ENCODE results near the gene MAP2K2.

Gene MAP2K2

DNA sequence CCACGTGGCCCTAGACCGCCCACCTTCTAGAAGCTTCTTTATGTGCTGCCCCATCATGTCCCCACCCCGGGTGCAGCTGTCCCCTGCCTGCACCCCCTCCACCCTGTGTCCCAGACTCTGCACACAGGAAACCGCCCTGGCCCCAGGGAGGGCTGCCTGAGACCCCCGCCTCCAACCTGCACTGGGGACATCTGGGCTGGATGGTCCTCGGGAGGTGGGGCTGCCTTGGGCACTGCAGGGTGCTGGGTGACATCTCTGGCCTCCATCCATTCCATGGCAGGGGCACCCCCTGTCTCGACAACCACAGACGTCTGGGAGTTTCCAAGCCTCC, 39.4 kb downstream of the MAP2K2 start:
- H3K27ac ChIP-seq (ENCODE audit: extremely low read depth, low read depth, low read length): no peak overlapping the region
- POLR2A ChIA-PET: no interaction called here

DNA sequence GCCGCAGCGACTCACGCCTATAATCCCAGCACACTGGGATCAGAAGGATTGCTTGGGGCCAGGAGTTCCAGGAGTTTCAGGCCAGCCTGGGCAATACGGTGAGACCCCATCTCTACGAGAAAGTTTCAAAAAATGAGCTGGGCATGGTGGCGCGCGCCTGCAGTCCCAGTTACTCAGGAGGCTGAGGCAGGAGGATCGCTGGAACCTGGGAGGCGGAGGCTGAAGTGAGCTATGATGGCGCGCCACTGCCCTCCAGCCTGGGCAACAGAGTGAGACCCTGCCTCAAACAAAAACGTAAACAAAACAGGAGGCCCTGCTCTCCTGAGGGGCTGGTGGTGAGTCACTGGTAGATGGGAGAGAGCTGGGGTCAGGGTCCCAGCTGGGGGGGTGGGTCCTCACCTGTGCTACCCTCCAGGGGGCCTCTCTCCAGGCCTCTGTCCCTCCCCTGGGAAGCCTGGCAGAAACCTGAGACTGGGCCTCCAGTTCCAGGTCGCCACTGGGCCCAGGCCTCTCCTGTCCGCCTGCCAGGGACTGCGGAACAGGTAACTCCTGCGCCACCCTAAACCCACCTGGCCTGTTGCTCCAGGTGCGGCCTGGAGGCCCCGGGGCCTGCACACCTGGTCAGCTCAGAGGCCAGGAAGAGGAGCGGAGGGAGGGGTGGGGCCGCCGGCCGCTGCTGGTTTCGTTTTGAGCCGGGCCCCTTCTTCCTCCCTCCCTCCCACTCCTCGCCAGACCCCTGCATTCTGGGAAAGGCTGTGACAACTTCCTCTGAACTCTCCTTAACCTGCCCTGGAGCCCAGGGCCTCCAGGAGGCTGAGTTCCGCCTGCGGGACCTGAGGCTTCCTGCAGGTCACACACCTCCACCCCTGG, 40.0 kb downstream of the MAP2K2 start:
- Histone ChIP-seq H3K4me3 (ENCODE audit: low read depth, low read length) (no peak overlapping the region), H3K9me3 (ENCODE audit: control insufficient read depth, insufficient read depth, low read depth, low read length) (no peaks in the 10 kb centered on the region), H3K36me3 (ENCODE audit: control insufficient read depth in 2 of 2, insufficient read depth in 1 of 2, low read length in 2 of 2) (no peaks in the 10 kb centered on the region), H3K27ac (ENCODE audit: extremely low read depth, low read depth, low read length) (no peak overlapping the region), H3K4me1 (ENCODE audit: control insufficient read depth, insufficient read depth, low read length) (no peaks in the 10 kb centered on the region; the same call in 1 of the 2 replicates)
- ChIA-PET POLR2A (no interaction called here), CTCF (no interaction called here)
- TF ChIP-seq ZNF707 (tag by site-specific recombination; IDR thresholded peaks at IDR 0.05) (no peak), ZNF121 (tag by site-specific recombination; IDR thresholded peaks at IDR 0.05) (peak; percentile 97), GLIS1 (tag by site-specific recombination; IDR thresholded peaks at IDR 0.05) (peak; percentile 56), FEZF1 (tag by site-specific recombination; IDR thresholded peaks at IDR 0.05) (no peak)

More for the DNA sequence above, 39.4 kb downstream of the MAP2K2 start:
- H3K36me3 ChIP-seq (ENCODE audit: control insufficient read depth in 2 of 2, insufficient read depth in 1 of 2, low read length in 2 of 2): peaks cover 0 to 5% of the 10 kb centered on the region in 2 experiments; a peak in 1 of 3 replicates
- CTCF ChIA-PET: no interaction called here
- no peaks in the 10 kb centered on the region for H3K9me3 ChIP-seq (ENCODE audit: control insufficient read depth, insufficient read depth, low read depth, low read length)
- TF ChIP-seq KLF7 (tag by site-specific recombination; IDR thresholded peaks at IDR 0.05; ENCODE audit: borderline replicate concordance): no peak
- TF ChIP-seq ZNF660 (tag by site-specific recombination; IDR thresholded peaks at IDR 0.05): no peak
- no peak for TF ChIP-seq ZFHX2 (tag by site-specific recombination; conservative IDR thresholded peaks at IDR 0.05)
- no peak for TF ChIP-seq ZNF140 (tag by site-specific recombination; IDR thresholded peaks at IDR 0.05)
- no peak for TF ChIP-seq ZNF121 (tag by site-specific recombination; IDR thresholded peaks at IDR 0.05)
- no peak for TF ChIP-seq ZFP69B (tag by site-specific recombination; IDR thresholded peaks at IDR 0.05)
- TF ChIP-seq, protein P1, sequence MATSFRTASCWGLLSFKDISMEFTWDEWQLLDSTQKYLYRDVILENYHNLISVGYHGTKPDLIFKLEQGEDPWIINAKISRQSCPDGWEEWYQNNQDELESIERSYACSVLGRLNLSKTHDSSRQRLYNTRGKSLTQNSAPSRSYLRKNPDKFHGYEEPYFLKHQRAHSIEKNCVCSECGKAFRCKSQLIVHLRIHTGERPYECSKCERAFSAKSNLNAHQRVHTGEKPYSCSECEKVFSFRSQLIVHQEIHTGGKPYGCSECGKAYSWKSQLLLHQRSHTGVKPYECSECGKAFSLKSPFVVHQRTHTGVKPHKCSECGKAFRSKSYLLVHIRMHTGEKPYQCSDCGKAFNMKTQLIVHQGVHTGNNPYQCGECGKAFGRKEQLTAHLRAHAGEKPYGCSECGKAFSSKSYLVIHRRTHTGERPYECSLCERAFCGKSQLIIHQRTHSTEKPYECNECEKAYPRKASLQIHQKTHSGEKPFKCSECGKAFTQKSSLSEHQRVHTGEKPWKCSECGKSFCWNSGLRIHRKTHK (tag by site-specific recombination; IDR thresholded peaks at IDR 0.05): no peak
- no peak for TF ChIP-seq ZNF843 (tag by site-specific recombination; IDR thresholded peaks at IDR 0.05)
- no peak for TF ChIP-seq SETDB1 (IDR thresholded peaks at IDR 0.05; ENCODE audit: insufficient read length, low read length)
- TF ChIP-seq, protein P2, sequence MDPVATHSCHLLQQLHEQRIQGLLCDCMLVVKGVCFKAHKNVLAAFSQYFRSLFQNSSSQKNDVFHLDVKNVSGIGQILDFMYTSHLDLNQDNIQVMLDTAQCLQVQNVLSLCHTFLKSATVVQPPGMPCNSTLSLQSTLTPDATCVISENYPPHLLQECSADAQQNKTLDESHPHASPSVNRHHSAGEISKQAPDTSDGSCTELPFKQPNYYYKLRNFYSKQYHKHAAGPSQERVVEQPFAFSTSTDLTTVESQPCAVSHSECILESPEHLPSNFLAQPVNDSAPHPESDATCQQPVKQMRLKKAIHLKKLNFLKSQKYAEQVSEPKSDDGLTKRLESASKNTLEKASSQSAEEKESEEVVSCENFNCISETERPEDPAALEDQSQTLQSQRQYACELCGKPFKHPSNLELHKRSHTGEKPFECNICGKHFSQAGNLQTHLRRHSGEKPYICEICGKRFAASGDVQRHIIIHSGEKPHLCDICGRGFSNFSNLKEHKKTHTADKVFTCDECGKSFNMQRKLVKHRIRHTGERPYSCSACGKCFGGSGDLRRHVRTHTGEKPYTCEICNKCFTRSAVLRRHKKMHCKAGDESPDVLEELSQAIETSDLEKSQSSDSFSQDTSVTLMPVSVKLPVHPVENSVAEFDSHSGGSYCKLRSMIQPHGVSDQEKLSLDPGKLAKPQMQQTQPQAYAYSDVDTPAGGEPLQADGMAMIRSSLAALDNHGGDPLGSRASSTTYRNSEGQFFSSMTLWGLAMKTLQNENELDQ (tag by site-specific recombination; IDR thresholded peaks at IDR 0.05; ENCODE audit: low read depth): no peak
- TF ChIP-seq WT1 (tag by site-specific recombination; IDR thresholded peaks at IDR 0.05): no peak
- no peak overlapping the region for H3K4me3 ChIP-seq (ENCODE audit: low read depth, low read length)
- no peaks in the 10 kb centered on the region; the same call in 1 of the 2 replicates for H3K4me1 ChIP-seq (ENCODE audit: control insufficient read depth, insufficient read depth, low read length)

DNA sequence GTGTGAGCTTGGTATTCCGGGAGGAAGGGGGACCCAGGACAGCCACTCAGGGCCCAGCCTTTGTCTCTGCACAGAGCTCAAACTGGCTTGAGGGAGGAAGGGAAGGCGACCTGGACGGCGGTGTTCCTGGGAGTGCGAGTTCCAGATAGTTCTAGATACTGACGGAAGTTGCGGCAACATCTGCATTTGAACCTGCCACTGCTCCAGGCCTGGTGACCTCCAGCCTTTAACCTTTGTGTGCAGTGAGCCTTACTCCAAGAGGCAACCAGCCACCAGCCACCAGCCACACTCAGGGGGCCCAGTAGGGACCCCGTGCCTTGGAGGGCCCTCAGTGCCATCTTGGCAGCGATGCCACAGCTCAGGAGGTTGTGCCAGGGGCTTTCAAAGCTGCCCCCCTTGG, 41.8 kb downstream of the MAP2K2 start:
- POLR2A ChIA-PET: interaction anchor here (1.4 to 1.7 kb wide), 2 partner anchors 11 to 16 kb away, joined by 3 to 7 read pairs; no protein-coding TSS in a partner anchor
- Histone ChIP-seq H3K4me3 (ENCODE audit: low read depth, low read length) (no peak overlapping the region), H3K4me1 (ENCODE audit: control insufficient read depth, insufficient read depth, low read length) (no peaks in the 10 kb centered on the region), H3K27ac (ENCODE audit: extremely low read depth, low read depth, low read length) (no peak overlapping the region), H3K9me3 (ENCODE audit: control insufficient read depth, insufficient read depth, low read depth, low read length) (no peaks in the 10 kb centered on the region), H3K36me3 (ENCODE audit: control insufficient read depth in 2 of 2, insufficient read depth in 1 of 2, low read length in 2 of 2) (no peaks in the 10 kb centered on the region)
- CTCF ChIA-PET: interaction anchor here (0.6 kb wide), 1 partner anchor 1931 kb away, joined by 4 read pairs; no protein-coding TSS in a partner anchor
- TF ChIP-seq, protein P3, sequence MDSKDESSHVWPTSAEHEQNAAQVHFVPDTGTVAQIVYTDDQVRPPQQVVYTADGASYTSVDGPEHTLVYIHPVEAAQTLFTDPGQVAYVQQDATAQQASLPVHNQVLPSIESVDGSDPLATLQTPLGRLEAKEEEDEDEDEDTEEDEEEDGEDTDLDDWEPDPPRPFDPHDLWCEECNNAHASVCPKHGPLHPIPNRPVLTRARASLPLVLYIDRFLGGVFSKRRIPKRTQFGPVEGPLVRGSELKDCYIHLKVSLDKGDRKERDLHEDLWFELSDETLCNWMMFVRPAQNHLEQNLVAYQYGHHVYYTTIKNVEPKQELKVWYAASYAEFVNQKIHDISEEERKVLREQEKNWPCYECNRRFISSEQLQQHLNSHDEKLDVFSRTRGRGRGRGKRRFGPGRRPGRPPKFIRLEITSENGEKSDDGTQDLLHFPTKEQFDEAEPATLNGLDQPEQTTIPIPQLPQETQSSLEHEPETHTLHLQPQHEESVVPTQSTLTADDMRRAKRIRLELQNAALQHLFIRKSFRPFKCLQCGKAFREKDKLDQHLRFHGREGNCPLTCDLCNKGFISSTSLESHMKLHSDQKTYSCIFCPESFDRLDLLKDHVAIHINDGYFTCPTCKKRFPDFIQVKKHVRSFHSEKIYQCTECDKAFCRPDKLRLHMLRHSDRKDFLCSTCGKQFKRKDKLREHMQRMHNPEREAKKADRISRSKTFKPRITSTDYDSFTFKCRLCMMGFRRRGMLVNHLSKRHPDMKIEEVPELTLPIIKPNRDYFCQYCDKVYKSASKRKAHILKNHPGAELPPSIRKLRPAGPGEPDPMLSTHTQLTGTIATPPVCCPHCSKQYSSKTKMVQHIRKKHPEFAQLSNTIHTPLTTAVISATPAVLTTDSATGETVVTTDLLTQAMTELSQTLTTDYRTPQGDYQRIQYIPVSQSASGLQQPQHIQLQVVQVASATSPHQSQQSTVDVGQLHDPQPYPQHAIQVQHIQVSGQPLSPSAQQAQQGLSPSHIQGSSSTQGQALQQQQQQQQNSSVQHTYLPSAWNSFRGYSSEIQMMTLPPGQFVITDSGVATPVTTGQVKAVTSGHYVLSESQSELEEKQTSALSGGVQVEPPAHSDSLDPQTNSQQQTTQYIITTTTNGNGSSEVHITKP (tag by site-specific recombination; IDR thresholded peaks at IDR 0.05): no peak
- TF ChIP-seq ZNF211 (tag by site-specific recombination; IDR thresholded peaks at IDR 0.05; ENCODE audit: low read depth): no peak
- no peak for TF ChIP-seq YY1 (tag by site-specific recombination; IDR thresholded peaks at IDR 0.05)
- no peak for TF ChIP-seq GLI2 (tag by site-specific recombination; IDR thresholded peaks at IDR 0.05; ENCODE audit: borderline replicate concordance, low read depth)
- no peak for TF ChIP-seq ZNF670 (tag by site-specific recombination; IDR thresholded peaks at IDR 0.05; ENCODE audit: low read depth)
- no peak for TF ChIP-seq ZNF560 (tag by site-specific recombination; IDR thresholded peaks at IDR 0.05; ENCODE audit: borderline replicate concordance)
- no peak for TF ChIP-seq ZNF155 (tag by site-specific recombination; IDR thresholded peaks at IDR 0.05)
- TF ChIP-seq ZNF132 (tag by site-specific recombination; IDR thresholded peaks at IDR 0.05; ENCODE audit: borderline replicate concordance): no peak

Data from HEK293 (cell line).